H1 (cell line): Measurements from ENCODE around the gene ANKRD65. TPM values are rescaled to one million over a fixed set of nuclear protein-coding genes. Genes with fewer than 3 reads are reported as not detected.

Experiments
- CBX5 ChIP-seq: fragments of 300-800, 300-1000 bp; sonication (generic); IDR thresholded peaks from 2 replicates; pipeline ENCODE4 v1.7.1; 2016; ENCODE audit warnings: antibody characterized with exemption, low read length, low read depth
- KDM5A ChIP-seq: fragments of 200-600 bp; IDR thresholded peaks from 2 replicates; pipeline ENCODE4 v1.7.1; 2012; ENCODE audit warnings: mild to moderate bottlenecking, low read length, inconsistent platforms, mixed read lengths
- MAFK ChIP-seq: IDR thresholded peaks from 2 replicates; pipeline ENCODE4 v1.6.1; 2012; ENCODE audit warnings: low read depth, mild to moderate bottlenecking, improper control_type of control experiment, low read length
- NRF1 ChIP-seq: IDR thresholded peaks from 2 replicates; pipeline ENCODE4 v1.6.1; 2011; ENCODE audit warnings: mild to moderate bottlenecking, low read depth, low read length, improper control_type of control experiment
- RBBP5 ChIP-seq: IDR thresholded peaks from 2 replicates; pipeline ENCODE4 v1.7.1; 2012; ENCODE audit warnings: low read depth, mild to moderate bottlenecking, inconsistent platforms, low read length, moderate library complexity, borderline replicate concordance
- SAP30 ChIP-seq: fragments of 300-600 bp; sonication (generic); IDR thresholded peaks from 2 replicates; pipeline ENCODE4 v1.7.1; 2012; ENCODE audit warnings: low read length, moderate library complexity, mild to moderate bottlenecking, inconsistent platforms; ENCODE audit not compliant: insufficient read depth, insufficient replicate concordance
- SIRT6 ChIP-seq: IDR thresholded peaks from one replicate; pipeline ENCODE4 v1.7.1; 2012; ENCODE audit warnings: low read length, inconsistent platforms
- SP2 ChIP-seq: IDR thresholded peaks from 2 replicates; pipeline ENCODE4 v1.6.1; 2012; ENCODE audit warnings: mild to moderate bottlenecking, low read length, inconsistent platforms
- polyA plus RNA-seq, 7 experiments: library from polyadenylated mRNA; depleted of rRNA in 3 of 7; stranded (reverse) in 5 of 7; unstranded in 2 of 7; fragments of >200 nt in 5 of 7; fragments of 200-250 nt in 2 of 7; gene quantifications; 1 replicate in 5 of 7; 2 replicates in 1 of 7; 4 replicates in 1 of 7; pipeline versions ENCODE4 v1.2.1 to v1.2.3, GENCODE V29; 2011 to 2013; ENCODE audit warnings: missing spikeins in 2 of 7, mixed read lengths in 2 of 7
- total RNA-seq: library from RNA; stranded (reverse); fragmentation: NEBNext Ultra II Directional; extraction: Animal tissue kit (Norgen Biotek cat#: 25700); gene quantifications from 2 replicates; pipeline ENCODE4 v1.2.1, GENCODE V29; 2021
- TF ChIP-seq, protein P1 (sequence below): fragments of 300-600 bp; sonication (generic); IDR thresholded peaks from 2 replicates; pipeline ENCODE4 v1.7.1; 2012; ENCODE audit warnings: low read length, moderate library complexity, mild to moderate bottlenecking, inconsistent platforms; ENCODE audit not compliant: insufficient replicate concordance
- TF ChIP-seq, protein P2 (sequence below): IDR thresholded peaks from 2 replicates; pipeline ENCODE4 v1.6.1; 2012; ENCODE audit warnings: low read length, inconsistent platforms

The ANKRD65 gene
- total and polyA plus RNA-seq, 2 of the 8 experiments (the other 6 are each of a cell fraction or from before 2014, with no cell fraction given) = 1.8 to 2.0 TPM

DNA sequence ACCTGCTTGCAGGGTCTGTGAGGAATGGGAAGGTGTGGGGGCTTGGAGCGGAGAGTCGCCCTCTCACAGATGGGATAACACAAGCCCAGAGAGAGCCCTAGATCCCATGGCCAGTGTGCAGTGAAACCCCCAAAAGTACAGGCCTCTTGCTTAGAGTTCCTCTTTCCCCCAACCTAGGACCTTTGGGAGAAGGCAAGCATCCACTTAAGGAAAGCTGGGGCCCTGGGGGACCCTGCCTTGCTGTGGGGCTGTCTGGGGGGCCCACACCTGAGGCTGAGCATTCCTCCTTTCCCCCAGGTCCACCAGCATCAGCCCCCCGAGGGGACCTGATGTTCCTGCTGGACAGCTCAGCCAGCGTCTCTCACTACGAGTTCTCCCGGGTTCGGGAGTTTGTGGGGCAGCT, 15.6 kb upstream of the ANKRD65 start (continued):
- TF ChIP-seq, protein P1, sequence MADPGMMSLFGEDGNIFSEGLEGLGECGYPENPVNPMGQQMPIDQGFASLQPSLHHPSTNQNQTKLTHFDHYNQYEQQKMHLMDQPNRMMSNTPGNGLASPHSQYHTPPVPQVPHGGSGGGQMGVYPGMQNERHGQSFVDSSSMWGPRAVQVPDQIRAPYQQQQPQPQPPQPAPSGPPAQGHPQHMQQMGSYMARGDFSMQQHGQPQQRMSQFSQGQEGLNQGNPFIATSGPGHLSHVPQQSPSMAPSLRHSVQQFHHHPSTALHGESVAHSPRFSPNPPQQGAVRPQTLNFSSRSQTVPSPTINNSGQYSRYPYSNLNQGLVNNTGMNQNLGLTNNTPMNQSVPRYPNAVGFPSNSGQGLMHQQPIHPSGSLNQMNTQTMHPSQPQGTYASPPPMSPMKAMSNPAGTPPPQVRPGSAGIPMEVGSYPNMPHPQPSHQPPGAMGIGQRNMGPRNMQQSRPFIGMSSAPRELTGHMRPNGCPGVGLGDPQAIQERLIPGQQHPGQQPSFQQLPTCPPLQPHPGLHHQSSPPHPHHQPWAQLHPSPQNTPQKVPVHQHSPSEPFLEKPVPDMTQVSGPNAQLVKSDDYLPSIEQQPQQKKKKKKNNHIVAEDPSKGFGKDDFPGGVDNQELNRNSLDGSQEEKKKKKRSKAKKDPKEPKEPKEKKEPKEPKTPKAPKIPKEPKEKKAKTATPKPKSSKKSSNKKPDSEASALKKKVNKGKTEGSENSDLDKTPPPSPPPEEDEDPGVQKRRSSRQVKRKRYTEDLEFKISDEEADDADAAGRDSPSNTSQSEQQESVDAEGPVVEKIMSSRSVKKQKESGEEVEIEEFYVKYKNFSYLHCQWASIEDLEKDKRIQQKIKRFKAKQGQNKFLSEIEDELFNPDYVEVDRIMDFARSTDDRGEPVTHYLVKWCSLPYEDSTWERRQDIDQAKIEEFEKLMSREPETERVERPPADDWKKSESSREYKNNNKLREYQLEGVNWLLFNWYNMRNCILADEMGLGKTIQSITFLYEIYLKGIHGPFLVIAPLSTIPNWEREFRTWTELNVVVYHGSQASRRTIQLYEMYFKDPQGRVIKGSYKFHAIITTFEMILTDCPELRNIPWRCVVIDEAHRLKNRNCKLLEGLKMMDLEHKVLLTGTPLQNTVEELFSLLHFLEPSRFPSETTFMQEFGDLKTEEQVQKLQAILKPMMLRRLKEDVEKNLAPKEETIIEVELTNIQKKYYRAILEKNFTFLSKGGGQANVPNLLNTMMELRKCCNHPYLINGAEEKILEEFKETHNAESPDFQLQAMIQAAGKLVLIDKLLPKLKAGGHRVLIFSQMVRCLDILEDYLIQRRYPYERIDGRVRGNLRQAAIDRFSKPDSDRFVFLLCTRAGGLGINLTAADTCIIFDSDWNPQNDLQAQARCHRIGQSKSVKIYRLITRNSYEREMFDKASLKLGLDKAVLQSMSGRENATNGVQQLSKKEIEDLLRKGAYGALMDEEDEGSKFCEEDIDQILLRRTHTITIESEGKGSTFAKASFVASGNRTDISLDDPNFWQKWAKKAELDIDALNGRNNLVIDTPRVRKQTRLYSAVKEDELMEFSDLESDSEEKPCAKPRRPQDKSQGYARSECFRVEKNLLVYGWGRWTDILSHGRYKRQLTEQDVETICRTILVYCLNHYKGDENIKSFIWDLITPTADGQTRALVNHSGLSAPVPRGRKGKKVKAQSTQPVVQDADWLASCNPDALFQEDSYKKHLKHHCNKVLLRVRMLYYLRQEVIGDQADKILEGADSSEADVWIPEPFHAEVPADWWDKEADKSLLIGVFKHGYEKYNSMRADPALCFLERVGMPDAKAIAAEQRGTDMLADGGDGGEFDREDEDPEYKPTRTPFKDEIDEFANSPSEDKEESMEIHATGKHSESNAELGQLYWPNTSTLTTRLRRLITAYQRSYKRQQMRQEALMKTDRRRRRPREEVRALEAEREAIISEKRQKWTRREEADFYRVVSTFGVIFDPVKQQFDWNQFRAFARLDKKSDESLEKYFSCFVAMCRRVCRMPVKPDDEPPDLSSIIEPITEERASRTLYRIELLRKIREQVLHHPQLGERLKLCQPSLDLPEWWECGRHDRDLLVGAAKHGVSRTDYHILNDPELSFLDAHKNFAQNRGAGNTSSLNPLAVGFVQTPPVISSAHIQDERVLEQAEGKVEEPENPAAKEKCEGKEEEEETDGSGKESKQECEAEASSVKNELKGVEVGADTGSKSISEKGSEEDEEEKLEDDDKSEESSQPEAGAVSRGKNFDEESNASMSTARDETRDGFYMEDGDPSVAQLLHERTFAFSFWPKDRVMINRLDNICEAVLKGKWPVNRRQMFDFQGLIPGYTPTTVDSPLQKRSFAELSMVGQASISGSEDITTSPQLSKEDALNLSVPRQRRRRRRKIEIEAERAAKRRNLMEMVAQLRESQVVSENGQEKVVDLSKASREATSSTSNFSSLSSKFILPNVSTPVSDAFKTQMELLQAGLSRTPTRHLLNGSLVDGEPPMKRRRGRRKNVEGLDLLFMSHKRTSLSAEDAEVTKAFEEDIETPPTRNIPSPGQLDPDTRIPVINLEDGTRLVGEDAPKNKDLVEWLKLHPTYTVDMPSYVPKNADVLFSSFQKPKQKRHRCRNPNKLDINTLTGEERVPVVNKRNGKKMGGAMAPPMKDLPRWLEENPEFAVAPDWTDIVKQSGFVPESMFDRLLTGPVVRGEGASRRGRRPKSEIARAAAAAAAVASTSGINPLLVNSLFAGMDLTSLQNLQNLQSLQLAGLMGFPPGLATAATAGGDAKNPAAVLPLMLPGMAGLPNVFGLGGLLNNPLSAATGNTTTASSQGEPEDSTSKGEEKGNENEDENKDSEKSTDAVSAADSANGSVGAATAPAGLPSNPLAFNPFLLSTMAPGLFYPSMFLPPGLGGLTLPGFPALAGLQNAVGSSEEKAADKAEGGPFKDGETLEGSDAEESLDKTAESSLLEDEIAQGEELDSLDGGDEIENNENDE = no peak
- TF ChIP-seq SAP30 (no peak), SIRT6 (no peak), RBBP5 (no peak), KDM5A (no peak), CBX5 (no peak), MAFK (no peak), SP2 (no peak), NRF1 (no peak)
- TF ChIP-seq, protein P2, sequence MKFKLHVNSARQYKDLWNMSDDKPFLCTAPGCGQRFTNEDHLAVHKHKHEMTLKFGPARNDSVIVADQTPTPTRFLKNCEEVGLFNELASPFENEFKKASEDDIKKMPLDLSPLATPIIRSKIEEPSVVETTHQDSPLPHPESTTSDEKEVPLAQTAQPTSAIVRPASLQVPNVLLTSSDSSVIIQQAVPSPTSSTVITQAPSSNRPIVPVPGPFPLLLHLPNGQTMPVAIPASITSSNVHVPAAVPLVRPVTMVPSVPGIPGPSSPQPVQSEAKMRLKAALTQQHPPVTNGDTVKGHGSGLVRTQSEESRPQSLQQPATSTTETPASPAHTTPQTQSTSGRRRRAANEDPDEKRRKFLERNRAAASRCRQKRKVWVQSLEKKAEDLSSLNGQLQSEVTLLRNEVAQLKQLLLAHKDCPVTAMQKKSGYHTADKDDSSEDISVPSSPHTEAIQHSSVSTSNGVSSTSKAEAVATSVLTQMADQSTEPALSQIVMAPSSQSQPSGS = no peak
